ENCODE data around the gene ZHX3.
"Not testable (repeated sequence)": the region's sequence is repeated elsewhere in the genome, so short reads cannot be mapped to it uniquely, and the experiment has no call there.

The ZHX3 gene

DNA sequence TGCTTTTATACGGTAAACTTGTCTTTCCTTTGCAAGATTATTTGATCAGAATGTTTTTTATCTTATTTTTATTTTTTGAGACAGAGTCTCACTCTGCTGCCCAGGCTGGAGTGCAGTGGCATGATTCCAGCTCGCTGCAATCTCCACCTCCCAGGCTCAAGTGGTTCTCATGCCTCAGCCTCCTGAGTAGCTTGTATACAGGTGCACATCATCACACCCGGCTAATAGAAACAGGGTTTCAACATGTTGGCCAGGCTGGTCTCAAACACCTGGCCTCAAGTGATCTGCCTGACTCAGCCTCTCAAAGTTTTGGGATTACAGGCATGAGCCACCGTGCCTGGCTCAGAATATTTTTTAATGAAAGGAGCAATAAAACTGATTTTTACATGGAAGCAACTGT is 14.2 kb upstream of the ZHX3 start:
- no peak for FAIRE-seq

DNA sequence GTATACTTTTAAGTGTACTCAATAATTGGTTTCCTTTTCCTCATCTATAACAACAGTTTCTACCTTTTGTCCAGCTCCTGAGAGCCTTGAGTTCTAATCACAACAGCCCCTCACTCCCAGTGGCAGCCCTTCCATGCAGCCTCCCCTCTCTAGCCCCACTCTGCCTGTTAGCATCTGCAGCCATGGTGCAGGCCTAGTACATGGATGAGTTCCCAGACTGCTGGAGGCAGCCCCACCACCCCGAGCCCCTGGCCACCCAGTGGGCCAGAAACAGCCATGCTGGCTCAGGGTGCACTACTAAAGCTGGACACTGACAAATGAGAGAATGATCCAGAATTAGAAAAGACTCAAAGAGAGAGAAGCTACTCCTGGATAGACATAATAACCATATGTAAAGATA is 13.4 kb upstream of the ZHX3 start:
- FAIRE-seq, result no peak

DNA sequence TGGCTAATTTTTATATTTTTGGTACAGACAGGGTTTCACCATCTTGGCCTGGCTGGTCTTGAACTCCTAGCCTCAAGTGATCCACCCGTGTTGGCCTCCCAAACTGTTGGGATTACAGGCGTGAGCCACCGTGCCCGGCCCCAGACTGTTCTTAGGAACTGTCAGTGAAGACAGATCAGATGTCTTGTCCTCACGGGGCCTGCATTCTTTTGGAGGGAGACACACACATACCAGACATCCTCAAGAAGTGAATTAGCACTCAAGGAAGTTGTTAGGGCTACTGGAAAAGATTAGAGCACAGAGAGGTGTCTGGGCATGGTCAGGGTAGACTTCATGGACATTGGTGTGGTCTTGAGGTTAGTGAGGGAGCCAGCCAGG is 12.8 kb upstream of the ZHX3 start:
- no peak for FAIRE-seq

DNA sequence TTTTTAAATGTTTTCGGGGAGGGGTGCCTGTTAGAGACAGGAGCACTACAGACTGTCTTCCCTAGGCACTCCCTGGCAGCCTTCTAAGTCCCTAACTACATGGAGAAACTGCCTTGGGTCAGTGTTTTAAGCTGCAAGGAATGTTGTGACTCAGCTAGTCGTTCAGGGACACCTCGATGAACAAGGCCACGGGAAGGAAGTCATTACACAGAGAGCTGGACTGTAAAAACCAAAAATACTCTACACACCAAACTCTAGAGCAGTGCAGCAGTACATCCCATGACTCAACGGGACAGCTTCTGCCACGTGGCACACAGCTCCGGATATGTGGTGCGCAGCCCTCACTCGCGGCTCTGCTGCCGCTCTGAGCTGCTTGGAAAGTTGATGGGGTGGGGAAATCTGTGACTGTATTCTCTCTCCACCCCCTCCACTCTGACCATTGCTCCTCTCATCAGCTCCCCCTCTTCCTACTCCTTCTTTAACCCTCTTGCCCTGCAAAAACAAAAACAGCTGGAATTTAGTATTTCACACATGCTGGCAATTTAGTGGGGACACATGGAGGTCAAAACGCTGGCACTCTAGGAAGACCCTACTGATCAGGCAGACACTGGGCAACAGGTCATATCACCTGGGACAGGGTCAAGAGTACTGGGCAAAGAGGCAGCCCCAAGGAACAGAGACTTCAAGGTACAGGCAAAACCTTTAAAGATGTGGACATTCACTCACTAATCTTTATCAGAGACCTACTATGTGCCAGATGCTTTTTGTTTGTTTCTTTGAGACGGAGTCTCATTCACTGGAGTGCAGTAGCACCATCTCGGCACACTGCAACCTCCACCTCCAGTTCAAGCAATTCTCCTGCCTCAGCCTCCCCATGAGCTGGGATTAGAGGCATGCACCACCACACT is 12.2 kb upstream of the ZHX3 start:
- no peak for FAIRE-seq

DNA sequence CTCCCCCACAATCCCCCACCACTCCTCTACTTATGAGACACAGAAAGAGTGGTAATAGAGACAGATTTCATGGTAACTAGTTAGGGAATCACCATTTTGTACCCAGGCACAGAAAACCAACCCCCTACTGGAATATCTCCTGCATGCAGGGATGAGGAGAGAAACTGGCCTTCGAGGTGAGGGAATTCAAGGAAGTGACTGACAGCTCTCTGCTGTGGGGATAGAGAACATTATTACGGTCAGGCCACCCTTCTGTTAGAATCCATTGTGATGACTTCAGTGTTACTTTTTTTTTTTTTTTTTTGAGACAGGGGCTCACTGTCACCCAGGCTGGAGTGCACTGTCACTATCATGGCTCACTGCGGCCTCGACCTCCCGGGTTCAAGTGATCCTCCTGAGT is 9.6 kb upstream of the ZHX3 start:
- no peak for FAIRE-seq

DNA sequence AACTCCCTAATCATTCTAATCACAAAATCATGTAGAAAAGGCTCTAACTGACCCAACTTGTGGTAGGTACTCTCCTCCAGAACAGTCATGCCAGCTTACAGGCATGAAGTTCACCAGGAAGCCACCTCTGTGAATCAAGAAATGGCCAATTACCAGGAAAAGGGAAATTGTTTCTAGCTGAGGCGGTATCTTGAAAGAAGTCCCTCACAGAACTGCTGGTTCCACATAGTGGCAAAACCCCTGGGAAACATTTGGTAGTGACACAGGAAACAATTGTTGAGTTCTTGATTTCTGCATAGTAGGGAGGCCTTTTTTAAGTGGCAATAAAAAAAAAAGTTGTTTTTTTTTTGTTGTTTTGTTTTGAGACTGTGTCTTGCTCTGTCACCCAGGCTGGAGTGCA is 3.4 kb upstream of the ZHX3 start:
- no peak for FAIRE-seq

DNA sequence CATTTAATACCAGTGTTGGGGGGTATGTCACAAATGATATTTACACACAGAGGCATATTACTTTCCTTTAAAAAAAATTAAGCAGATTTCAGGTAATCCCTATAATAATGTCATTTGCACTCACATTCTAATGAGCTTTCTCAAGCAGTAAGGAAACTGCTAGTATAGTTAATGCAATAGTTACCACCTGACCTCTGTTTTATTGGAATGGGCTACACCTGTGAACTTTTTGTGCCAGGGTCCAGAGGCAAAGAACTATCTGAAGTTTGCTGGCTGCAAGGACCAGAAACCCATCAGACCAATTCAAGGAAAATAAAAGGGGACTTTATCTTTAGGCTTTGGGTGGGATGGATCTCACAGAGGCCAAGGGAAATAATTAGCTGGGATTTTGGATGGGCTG is 2.9 kb upstream of the ZHX3 start:
- no peak for FAIRE-seq

DNA sequence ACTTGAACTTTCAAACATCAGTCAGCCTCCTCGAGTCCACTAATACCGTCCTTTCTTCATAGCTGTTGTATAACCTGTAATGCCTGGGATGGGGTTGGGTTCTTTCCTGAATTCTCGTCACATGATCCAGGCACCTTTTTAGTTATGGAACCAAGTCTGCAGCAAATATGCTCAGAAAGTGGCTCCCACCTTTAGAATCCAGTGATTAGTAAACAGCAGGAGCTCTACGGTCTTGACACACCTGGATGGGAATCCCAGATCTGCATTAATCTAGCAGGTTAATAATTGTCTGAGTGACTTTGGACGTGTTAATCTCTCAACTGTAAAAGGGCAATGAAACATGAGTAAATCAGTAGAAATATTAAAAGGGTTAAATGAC is 729 bp upstream of the ZHX3 start:
- no peak for FAIRE-seq

DNA sequence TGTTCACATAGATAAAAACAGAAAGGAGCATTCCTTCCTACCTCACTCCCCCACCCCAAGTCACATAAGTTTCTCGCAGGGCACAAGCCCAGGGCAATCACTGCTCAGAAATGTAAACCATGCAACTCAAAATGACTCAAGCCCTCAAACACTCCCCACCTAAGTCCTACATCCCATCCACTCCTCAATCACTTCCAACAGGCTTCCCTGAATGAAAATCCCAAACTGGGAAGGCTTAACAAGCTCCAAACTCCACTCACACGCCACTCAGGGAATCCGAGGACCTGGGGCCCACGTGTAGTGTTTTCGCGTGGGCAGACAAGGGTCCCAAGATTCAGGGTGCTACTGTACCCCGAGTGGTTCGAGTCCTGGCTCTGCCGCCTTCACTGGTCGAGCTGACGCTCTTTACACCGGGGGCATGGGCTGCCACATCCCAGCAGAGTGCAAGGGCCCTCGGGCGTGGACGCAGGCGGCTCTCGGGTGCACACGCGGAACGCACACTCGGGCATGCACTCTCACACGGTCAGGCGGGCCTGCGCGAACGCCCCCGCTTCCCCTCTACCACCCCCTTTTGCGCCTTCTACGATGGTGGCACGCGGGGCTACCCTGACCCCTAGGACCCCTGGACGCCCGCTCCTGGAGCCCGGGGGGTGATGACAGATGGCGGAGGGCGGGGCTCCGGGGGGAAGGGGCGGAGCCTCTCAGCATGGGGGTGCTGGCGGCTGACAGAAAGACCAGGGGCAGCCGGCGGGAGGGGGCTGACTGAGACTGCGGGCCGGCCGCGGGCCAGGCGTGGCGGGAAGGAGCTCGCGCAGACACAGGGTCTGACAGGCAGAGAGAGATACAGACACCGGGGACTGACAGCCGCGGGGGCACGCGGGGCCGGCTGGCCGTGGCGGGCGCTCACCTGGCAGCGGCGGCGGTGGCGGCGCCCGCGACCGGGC is 657 bp downstream of the ZHX3 start:
- FAIRE-seq, result no peak

DNA sequence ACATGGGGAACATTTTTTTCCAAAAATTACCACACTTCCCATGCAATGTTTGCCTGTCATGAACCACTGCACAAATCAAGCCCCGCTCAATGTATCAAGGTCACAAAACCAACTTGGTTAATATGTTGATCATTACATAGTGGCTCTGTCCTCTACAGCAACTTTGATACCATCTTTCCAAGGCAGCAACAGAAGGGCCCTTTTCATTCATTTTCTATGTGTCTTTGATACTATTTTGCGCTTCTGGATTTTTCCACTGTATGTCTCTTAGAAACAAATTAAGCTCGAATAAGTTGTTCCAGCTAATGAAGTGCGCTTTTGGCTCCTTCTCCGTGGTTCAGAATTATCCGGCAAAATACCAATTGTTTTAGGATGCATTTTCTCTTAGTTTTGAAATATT is 1.5 kb downstream of the ZHX3 start:
- FAIRE-seq, result no peak

DNA sequence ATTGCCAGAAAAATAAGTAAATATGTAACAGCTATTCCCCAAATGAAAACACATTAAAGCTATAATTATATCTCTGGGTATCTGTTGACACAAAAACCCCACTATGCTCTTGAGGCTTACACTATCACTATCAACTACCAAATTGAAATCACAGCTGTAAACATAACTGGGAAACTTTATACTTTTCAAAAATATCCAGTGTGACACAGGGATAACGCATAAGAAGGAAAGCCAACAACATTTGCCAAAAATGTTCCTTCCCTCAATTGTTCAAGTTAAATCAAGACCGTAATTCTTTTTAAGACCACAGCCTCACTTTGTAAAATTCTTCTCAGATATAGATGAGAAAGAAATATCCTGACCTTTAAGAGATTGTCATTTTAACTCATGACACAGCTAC is 3.1 kb downstream of the ZHX3 start:
- FAIRE-seq, result no peak

DNA sequence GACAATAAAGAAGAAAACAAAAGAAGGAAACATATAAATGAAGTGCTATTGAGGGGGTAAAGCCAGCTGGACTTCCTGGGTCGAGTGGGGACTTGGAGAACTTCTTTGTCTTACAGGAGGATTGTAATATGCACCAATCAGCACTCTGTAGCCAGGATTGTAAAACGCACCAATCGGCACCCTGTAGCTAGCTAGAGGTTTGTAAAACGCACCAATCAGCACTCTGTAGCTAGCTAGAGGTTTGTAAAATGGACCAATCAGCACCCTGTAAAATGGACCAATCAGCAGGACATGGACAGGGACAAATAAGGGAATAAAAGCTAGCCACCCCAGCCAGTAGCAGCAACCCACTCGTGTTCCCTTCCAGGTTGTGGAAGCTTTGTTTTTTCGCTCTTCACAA is 5.5 kb downstream of the ZHX3 start:
- FAIRE-seq, result not testable (repeated sequence)

DNA sequence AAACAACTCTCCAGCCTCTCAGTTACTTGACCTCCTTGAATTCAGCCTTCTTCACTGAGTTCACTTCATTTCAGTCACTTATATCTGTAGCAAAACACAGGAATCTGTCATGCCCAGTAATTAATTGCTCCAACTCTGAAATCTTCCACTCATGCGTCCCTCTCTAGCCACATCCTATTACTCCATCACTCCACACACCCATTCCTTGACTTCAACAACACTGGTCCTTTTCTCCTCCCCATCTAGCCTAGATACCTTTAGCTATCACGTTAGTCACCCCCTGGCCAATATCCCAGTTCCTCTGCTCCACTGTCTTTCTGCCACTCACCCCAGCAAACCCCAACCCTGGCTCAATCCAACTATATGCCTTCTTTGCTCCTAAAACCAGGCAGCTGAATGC is 7.7 kb downstream of the ZHX3 start:
- no peak for FAIRE-seq

DNA sequence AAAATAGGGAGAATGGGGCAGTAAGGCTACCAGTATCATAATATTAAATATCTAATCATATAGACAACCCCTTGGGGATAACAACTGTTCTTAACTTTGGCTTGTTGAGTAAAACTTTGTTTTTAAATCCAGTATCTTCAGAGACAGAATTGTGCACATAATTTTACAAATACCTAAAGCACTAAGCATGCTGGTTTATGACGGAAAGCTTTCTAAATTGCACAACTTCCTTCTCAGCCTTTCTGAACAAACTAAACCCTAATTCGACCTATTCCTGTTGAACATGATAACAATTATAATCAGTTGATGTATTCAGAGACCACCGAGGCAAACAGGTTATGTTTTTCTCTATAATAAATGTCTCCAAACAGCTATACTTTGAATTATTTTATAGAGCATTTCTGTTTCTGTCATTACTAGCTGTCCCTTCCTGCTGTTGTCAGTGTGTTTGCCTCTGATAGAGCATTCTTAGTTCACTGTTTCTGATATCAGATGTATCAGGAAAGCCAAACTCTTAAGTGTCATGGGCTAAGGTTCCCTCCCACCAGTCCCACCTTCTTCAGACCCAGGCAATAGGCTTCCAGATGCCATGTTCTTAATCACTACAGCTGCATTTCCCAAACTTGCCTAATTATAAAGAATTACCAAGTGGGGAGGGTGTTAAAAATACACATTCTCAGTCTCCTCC is 8.7 kb downstream of the ZHX3 start:
- no peak for FAIRE-seq

DNA sequence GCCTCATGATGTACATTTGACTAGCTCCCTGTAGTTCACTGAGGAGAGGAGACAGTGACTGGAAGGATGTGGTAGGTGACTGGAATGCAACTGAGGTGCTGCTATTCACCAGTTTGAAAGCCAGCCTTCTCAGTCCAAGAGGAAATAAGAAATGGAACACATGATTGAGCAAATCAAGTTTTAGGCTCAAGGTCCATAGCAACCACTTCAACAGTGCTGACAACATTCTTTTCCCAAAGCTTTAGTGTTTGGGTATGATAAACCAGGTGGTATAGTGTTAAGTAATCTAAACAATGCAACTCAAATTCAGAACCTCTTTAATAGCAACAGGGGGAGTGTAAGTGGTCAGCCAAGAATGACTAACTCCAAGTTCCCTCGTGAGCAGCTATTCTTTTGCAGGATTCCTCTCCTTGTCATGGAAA is 9.2 kb downstream of the ZHX3 start:
- no peak for FAIRE-seq

DNA sequence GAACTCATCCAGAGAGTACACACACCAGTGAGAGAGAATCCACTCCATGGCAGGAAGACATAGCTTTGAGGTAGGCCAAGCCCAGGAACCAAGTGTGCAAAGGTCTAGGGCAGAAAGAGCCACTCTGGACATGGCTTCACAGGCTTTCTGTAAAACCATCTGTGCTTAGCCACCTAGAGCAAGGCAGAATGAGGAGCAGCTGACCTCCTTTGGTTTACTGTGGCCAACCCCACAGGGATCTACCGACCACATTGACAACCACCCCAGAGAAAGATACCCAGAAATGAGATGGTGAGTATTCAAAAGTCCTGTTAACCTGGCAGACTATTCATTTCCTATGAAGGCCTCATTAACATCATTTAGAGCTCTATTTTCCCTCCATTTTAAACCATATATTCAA is 10.5 kb downstream of the ZHX3 start:
- no peak for FAIRE-seq

DNA sequence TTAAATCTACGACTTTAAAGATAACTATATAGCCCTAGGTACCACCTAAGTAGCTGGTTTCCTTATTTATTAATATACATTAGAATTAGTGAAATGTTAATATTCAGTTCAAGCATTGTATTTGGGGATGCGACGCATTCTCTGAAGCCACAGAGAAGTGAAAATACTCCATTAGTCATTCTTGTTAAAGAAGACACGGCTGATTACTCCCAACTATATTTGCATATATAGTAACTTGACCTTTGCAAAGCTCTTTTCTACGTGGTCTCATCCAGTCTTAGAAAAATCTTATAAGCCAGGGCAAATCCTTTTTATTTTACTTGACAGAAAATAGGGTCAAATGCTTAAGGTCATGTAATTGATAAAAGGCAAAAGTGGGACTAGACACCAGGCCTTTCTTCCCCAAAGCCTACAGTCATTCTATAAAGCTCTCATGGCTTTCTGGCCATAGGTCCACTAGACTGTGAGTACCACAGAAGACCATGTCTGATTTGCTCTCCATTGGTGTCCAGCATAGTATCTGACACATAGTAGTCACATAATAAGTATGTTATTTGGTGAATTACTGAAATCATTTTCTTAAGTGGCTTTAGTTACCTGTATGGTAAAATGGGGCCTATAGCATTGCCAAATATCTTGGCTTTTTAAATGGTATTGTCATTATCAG is 11.3 kb downstream of the ZHX3 start:
- FAIRE-seq, result no peak

DNA sequence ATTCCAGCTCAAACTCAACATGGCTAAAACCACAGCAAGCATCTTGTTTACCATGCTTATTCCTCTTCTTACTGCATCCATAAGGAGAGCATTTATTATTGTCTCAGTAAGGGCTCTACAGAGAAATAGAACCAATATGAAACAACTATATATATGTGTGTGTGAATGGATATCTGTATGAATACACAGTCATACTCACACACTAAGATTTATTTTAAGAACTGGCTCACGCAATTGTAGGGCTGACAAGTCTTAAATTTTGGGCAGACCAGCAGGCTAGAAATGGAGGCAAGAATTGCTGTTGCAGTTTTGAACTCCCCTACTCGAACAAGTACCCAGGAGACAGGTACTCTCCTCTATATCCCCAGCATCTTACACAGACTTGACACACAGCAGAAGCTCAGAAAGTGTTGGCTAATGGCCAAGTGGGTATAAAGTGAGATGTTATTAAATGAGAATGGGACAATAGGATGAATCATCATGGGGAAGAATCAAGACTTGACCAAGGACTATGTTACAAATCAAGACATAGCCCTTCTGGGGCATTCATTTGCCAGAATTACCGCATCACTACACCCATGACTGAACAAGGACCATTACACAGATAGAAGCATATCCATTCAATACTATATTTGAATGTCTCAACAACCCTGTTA is 13.0 kb downstream of the ZHX3 start:
- no peak for FAIRE-seq

DNA sequence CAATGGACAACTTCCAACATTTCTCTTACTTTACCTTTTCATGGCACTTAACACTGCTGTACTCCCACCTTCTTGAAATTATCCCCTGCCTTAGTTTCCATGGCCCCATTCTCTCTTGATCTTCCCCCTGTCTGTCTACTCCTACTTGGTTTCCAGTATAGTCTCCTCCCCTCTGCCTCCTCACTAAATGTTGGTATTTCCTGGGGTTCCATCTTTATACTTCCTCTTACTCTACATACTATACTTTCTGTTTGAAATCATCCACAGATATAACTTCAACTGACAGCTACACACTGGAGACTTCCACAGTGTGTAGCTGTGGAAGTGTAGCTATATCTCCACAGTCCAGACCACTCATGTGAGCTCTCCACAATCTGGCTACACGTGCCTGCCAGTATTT is 13.5 kb downstream of the ZHX3 start:
- no peak for FAIRE-seq

DNA sequence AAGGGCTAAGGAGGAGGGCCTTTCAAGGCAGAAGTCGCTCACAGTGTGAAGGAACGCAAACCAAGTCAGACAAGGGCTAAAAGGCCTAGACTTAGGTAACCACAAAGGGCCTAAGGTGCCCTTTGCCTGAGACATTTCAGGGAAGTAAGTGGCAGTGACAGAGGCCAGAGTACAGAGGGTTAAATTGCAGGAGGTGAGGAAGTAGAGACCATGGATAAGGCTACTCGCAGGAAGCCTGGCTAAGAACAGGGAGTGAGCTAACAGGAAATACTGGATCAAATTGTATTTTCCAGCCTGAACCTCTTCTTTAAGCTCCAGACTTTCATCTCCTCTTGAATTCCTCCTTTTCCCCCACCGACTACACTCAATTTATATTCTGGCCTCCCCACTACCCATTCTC is 16.6 kb downstream of the ZHX3 start:
- FAIRE-seq, result no peak

DNA sequence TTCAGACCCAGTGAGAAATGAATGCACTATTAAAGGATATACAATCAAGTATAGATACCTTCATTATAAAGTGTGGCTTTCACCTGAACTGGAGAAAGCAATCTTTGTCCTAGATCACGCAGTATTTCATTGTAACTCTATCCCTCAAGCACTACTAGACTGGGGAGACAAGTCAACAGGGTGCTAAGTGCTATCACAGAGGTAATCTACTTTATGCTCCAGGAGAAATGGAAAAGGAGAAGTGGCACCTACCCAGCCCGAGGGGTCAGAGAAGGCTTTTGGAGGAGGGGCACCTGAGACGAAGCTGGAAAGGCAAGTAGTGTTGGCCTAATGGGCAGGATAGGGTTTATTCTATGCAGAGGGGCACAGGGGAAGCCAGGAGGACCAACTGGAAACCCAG is 17.1 kb downstream of the ZHX3 start:
- FAIRE-seq, result no peak

DNA sequence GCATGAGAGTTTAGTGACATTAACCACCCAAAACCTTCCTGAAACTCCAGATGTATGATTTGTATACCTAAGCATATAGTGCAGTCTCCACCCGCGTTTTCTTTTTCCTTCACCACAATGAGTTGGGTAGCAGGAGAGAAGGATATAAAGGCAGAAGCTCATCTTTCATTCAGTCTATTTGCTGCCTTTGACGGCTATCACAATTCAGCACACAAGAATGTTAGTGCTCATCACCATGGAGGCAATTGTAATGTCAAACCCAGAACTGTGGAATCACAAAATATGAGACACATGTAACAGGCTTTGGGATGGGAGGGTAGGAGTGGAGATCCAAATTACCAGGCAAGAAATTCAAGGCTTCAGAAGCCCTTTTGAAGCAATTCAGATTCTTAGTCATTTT is 17.6 kb downstream of the ZHX3 start:
- no peak for FAIRE-seq

Measured in islet of Langerhans (tissue), 1 donor.